Measurements from ENCODE around the gene DYNLT4. TPM values are rescaled to one million over a fixed set of nuclear protein-coding genes. Genes with fewer than 3 reads are reported as not detected.

The DYNLT4 gene
- total RNA-seq, 1 experiment from 2014 or later: not detected

- Histone ChIP-seq H3K27ac (ENCODE audit: low read length) (no peak overlapping the region), H3K4me1 (ENCODE audit: control insufficient read depth, insufficient read depth, low read length) (no peaks in the 10 kb centered on the region), H3K9me3 (ENCODE audit: control insufficient read depth, insufficient read depth, low read depth, low read length) (no peaks in the 10 kb centered on the region), H3K4me3 (ENCODE audit: low read depth in 2 of 2, low read length in 2 of 2) (no peak overlapping the region), H3K36me3 (ENCODE audit: control insufficient read depth, insufficient read depth, low read length) (no peaks in the 10 kb centered on the region), H3K27me3 (ENCODE audit: control insufficient read depth, insufficient read depth, low read length) (no peaks in the 10 kb centered on the region)
- ATAC-seq (no peak), DNase-seq (ENCODE audit: low read depth, low spot score) (no peak)
- no peak for TF ChIP-seq REST (IDR thresholded peaks at IDR 0.05; ENCODE audit: insufficient read depth in 1 of 2, low read depth in 2 of 2, low read length in 1 of 2)
- TF ChIP-seq TCF7L2 (IDR thresholded peaks at IDR 0.05; ENCODE audit: low read depth, low read length): no peak
- TF ChIP-seq POLR2AphosphoS5 (IDR thresholded peaks at IDR 0.05; ENCODE audit: low read depth, low read length): no peak
- no peak for TF ChIP-seq CTCF (IDR thresholded peaks at IDR 0.05)
- TF ChIP-seq SIN3A (IDR thresholded peaks at IDR 0.05; ENCODE audit: borderline replicate concordance, insufficient read depth, low read depth, low read length): no peak
- no TSS peak for BruUV-seq (replicated peaks)
- intact Hi-C loops (cut with micrococcal nuclease; ENCODE audit: unreplicated experiment): no loop called here
- in situ Hi-C loops (cut with HindIII; ENCODE audit: low pct_unique_long_range_greater_than_20kb, low sequenced_read_pairs): no loop called here
- ChIA-PET POLR2A (interaction anchor here (0.7 kb wide), 1 partner anchor 77 kb away, joined by 9 read pairs; no protein-coding TSS in a partner anchor), CTCF (no interaction called here)
Measured at GRCh38 chr1:44854970-44855369, 47.8 kb upstream of the DYNLT4 start.

- BruUV-seq (replicated peaks): no TSS peak
- Histone ChIP-seq H3K27ac (ENCODE audit: low read length) (no peak overlapping the region), H3K27me3 (ENCODE audit: control insufficient read depth, insufficient read depth, low read length) (no peaks in the 10 kb centered on the region), H3K4me3 (ENCODE audit: low read depth in 2 of 2, low read length in 2 of 2) (no peak overlapping the region), H3K36me3 (ENCODE audit: control insufficient read depth, insufficient read depth, low read length) (no peaks in the 10 kb centered on the region), H3K4me1 (ENCODE audit: control insufficient read depth, insufficient read depth, low read length) (no peaks in the 10 kb centered on the region), H3K9me3 (ENCODE audit: control insufficient read depth, insufficient read depth, low read depth, low read length) (no peaks in the 10 kb centered on the region)
- ChIA-PET POLR2A (no interaction called here), CTCF (no interaction called here)
- TF ChIP-seq CTCF (IDR thresholded peaks at IDR 0.05): no peak
- no peak for TF ChIP-seq REST (IDR thresholded peaks at IDR 0.05; ENCODE audit: insufficient read depth in 1 of 2, low read depth in 2 of 2, low read length in 1 of 2)
- no peak for TF ChIP-seq SIN3A (IDR thresholded peaks at IDR 0.05; ENCODE audit: borderline replicate concordance, insufficient read depth, low read depth, low read length)
- intact Hi-C loops (cut with micrococcal nuclease; ENCODE audit: unreplicated experiment): no loop called here
- in situ Hi-C loops (cut with HindIII; ENCODE audit: low pct_unique_long_range_greater_than_20kb, low sequenced_read_pairs): no loop called here
- DNase-seq (ENCODE audit: low read depth, low spot score): no peak
- ATAC-seq: no peak
Measured at GRCh38 chr1:44853201-44853600, 46.0 kb upstream of the DYNLT4 start.
